Measurements from ENCODE around the gene KCNAB2.

DNA sequence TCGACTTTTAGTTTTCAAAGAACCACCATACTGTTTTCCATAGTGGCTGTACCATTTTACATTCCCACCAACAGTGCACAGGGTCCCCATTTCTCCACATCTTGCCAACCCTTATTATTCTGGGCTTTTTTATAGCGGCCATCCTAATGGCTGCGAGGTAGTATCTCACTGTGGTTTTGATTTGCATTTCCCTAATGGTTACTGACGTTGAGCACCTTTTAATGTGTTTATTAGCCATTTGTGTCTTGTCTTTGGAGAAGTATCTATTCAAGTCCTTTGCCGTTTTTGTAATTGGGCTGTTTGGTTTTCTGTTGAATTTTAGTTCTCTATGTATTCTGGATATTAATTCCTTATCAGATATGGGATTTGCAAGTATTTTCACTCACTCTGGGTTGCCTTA lies 22.3 kb upstream of the KCNAB2 start:
- TF ChIP-seq, protein P1, sequence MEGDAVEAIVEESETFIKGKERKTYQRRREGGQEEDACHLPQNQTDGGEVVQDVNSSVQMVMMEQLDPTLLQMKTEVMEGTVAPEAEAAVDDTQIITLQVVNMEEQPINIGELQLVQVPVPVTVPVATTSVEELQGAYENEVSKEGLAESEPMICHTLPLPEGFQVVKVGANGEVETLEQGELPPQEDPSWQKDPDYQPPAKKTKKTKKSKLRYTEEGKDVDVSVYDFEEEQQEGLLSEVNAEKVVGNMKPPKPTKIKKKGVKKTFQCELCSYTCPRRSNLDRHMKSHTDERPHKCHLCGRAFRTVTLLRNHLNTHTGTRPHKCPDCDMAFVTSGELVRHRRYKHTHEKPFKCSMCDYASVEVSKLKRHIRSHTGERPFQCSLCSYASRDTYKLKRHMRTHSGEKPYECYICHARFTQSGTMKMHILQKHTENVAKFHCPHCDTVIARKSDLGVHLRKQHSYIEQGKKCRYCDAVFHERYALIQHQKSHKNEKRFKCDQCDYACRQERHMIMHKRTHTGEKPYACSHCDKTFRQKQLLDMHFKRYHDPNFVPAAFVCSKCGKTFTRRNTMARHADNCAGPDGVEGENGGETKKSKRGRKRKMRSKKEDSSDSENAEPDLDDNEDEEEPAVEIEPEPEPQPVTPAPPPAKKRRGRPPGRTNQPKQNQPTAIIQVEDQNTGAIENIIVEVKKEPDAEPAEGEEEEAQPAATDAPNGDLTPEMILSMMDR (IDR thresholded peaks at IDR 0.05; ENCODE audit: low read length) = no peak
- TF ChIP-seq EZH2 (IDR thresholded peaks at IDR 0.05; ENCODE audit: borderline replicate concordance, low read length) = no peak
